GM23248 (cell line): Measurements from ENCODE around the gene TSEN34. TPM values are rescaled to one million over a fixed set of nuclear protein-coding genes. Genes with fewer than 3 reads are reported as not detected.

Experiments used
- DNase-seq: peaks from one replicate; pipeline ENCODE4 v3.0.0-alpha.2; 2015
- H2AFZ ChIP-seq: fragments of 200-600 bp; sonication (generic); 2 replicates; pipeline ENCODE4 v1.6.1; 2016; ENCODE audit warnings: antibody characterized with exemption
- H3F3A ChIP-seq: fragments of 200-600 bp; sonication (generic); 2 replicates; pipeline ENCODE4 v1.6.1; 2016; ENCODE audit warnings: mild to moderate bottlenecking, antibody characterized with exemption, mixed run types; ENCODE audit not compliant: insufficient read depth
- H3K27ac ChIP-seq: fragments of 200-600 bp; sonication (generic); 2 replicates; pipeline ENCODE4 v1.5.1; 2016; ENCODE audit warnings: mild to moderate bottlenecking
- H3K27me3 ChIP-seq: fragments of 200-600 bp; sonication (generic); replicated peaks from 2 replicates; pipeline ENCODE4 v1.6.1; 2016; ENCODE audit warnings: mild to moderate bottlenecking; ENCODE audit not compliant: insufficient read depth
- H3K36me3 ChIP-seq: fragments of 200-600 bp; sonication (generic); 2 replicates; pipeline ENCODE4 v1.6.1; 2016; ENCODE audit warnings: low read depth, mild to moderate bottlenecking
- H3K4me1 ChIP-seq: fragments of 200-600 bp; sonication (generic); 2 replicates; pipeline ENCODE4 v1.6.1; 2016; ENCODE audit warnings: mild to moderate bottlenecking; ENCODE audit not compliant: insufficient read depth
- H3K4me2 ChIP-seq: fragments of 200-600 bp; sonication (generic); one replicate; pipeline ENCODE4 v1.6.1; 2016; ENCODE audit warnings: mild to moderate bottlenecking; ENCODE audit not compliant: unreplicated experiment
- H3K4me3 ChIP-seq: fragments of 200-600 bp; sonication (generic); 2 replicates; pipeline ENCODE4 v1.5.1; 2016; ENCODE audit warnings: mild to moderate bottlenecking
- H3K79me2 ChIP-seq: fragments of 200-600 bp; sonication (generic); 2 replicates; pipeline ENCODE4 v1.6.1; 2016; ENCODE audit warnings: mild to moderate bottlenecking; ENCODE audit not compliant: insufficient read depth
- H3K9ac ChIP-seq: fragments of 200-600 bp; sonication (generic); 2 replicates; pipeline ENCODE4 v1.6.1; 2016; ENCODE audit warnings: mild to moderate bottlenecking
- H3K9me2 ChIP-seq: fragments of 200-600 bp; sonication (generic); 2 replicates; pipeline ENCODE4 v1.6.1; 2016; ENCODE audit warnings: mixed run types, mild to moderate bottlenecking, moderate library complexity; ENCODE audit not compliant: insufficient read depth
- H3K9me3 ChIP-seq: fragments of 200-600 bp; sonication (generic); one replicate; pipeline ENCODE4 v1.6.1; 2017; ENCODE audit warnings: low read depth
- H4K20me1 ChIP-seq: fragments of 200-600 bp; sonication (generic); 2 replicates; pipeline ENCODE4 v1.6.0; 2016; ENCODE audit not compliant: insufficient read depth
- EZH2 ChIP-seq: fragments of 200-600 bp; sonication (generic); IDR thresholded peaks from 2 replicates; pipeline ENCODE4 v1.6.1; 2018; ENCODE audit warnings: antibody characterized with exemption, mild to moderate bottlenecking; ENCODE audit not compliant: insufficient read depth, poor library complexity, severe bottlenecking
- EZH2phosphoT487 ChIP-seq: fragments of 200-600 bp; sonication (generic); IDR thresholded peaks from 2 replicates; pipeline ENCODE4 v1.6.1; 2018; ENCODE audit warnings: antibody characterized with exemption, moderate library complexity, mild to moderate bottlenecking, low read depth; ENCODE audit not compliant: insufficient read depth
- WGBS, 2 experiments: methylation state at CpG; one replicate each; pipeline ENCODE4 v1.1.6; 2015 to 2017; ENCODE audit warnings: low lambda C conversion rate in 2 of 2, low coverage in 1 of 2; ENCODE audit errors: missing lambda C conversion rate in 2 of 2; 5-methylcytosine and 5-hydroxymethylcytosine counted together
- in situ Hi-C: fragments of 300-500 bp; cut with MboI; formaldehyde crosslinking; loops from 2 replicates; pipeline ENCODE4 v1.15.0; 2020
- polyA plus RNA-seq: library from polyadenylated mRNA; unstranded; fragments of >200 nt; fragmentation: Nextera tagmentation; extraction: Ambion mirVana; gene quantifications from 2 replicates; pipeline ENCODE4 v1.2.1, GENCODE V29; 2016
- total RNA-seq: library from RNA; depleted of rRNA; stranded (reverse); fragments of >200 nt; shearing (Covaris generic); gene quantifications from 2 replicates; pipeline ENCODE4 v1.2.3, GENCODE V29; 2014

The TSEN34 gene
- total and polyA plus RNA-seq, 2 experiments from 2014 or later: 90.0 to 105 TPM

DNA sequence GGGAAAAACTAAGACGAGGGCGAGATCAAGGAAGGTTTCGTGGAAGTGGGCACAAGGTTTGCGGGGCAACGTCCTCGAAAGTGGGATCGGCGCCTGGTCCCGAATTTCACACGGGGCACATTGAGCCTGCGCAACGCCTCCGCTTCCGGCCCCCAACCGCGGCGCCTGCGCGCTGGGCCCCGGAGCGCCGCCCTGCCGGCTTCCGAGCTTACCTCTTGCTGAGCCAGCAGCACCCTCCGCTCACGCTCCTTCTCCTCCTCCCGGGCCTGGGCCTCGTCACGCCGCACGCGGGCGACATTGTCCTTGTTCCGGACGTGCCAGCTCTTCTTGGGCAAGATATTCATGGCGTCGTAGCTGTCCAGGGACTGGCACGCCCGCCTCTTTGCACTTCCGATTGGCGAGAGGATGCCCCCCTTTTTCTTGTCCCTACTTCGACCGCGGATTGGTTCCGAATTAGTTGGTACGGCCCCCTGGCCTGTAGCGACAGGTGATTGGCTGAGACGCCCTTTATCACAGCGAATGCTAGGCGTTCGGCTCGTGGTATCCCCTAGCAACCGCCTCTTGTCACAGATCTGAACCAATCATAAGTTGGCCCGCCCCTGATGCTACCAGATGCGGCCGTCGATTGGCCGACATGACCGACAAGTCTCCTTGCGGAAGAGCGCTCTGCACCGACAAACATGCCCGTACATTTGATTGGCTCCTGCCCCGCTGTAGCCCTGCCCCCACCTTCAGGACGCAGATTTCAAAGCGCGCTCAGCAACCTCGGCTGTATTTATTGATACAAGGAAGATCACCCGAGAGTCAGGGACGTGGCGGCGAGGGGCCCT, 31.5 kb upstream of the TSEN34 start, which contains the start of gene LENG1:
Gene LENG1 (minus strand): TSS at position 370 of the 830 bp plus-strand sequence. CDS start 26 bp downstream, at position 344.
- peak; percentile 100 for DNase-seq
- H3K9me3 ChIP-seq: no peaks in the 10 kb centered on the region
- H3F3A ChIP-seq: peaks cover 15% of the 10 kb centered on the region; the same call in 1 of the 2 replicates
- peak within 1 kb of the TSS; percentile 86 for H3K4me3 ChIP-seq
- TF ChIP-seq EZH2 (no peak), EZH2phosphoT487 (no peak)
- no peaks in the 10 kb centered on the region for H3K27me3 ChIP-seq
- peak within 1 kb of the TSS; percentile 97 for H3K27ac ChIP-seq
- in situ Hi-C loops: no loop called here
- H3K9me2 ChIP-seq: no peaks in the 10 kb centered on the region
- peaks cover 19% of the 10 kb centered on the region; the same call in 1 of the 2 replicates for H3K36me3 ChIP-seq
- peak within 1 kb of the TSS; percentile 96 for H2AFZ ChIP-seq
- H3K4me1 ChIP-seq: peaks cover 18% of the 10 kb centered on the region
- peak within 1 kb of the TSS; percentile 94 for H3K4me2 ChIP-seq
- H4K20me1 ChIP-seq: no peaks in the 10 kb centered on the region
- peak within 1 kb of the TSS; percentile 97 for H3K9ac ChIP-seq
- 1% methylated on average over 66 to 71 of the region's 72 CpGs for WGBS, 2 experiments
- H3K79me2 ChIP-seq: peaks cover 26% of the 10 kb centered on the region; the same call in 1 of the 2 replicates

DNA sequence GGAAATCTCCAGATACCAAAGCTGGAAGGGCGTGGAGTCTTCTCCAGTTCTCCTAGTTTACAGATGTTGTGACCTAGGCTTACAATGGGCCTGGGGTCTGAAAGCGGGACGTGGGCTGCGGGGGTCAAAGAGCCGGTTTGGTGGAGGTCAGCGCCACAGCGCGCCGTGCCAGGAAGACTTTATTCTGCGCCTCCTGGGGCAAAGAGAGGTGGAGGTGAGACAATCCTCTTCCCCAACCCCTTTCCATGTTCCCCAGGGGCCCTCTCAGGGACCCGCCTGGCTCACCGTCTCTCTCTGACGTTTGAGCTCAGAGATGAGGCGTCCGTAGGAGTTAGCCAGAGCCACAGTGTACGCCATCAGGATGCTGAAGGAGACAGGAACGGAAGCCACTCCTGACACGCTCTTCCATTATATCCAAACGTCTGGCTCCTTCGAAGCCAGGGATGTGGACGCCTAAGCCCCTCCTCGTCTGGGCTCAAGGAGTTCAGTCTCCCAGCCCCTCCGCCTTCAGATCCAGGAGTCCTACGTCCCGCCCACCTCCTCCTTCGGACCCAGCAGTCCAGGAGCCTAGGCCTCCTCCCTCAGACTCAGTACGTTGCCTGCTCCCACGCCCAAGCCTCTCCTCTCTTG, 30.8 kb upstream of the TSEN34 start:
- DNase-seq: peak; percentile 77
- Histone ChIP-seq H3K36me3 (peaks cover 13% of the 10 kb centered on the region; the same call in 1 of the 2 replicates), H3K9ac (peak overlapping the region; percentile 97), H3K27ac (peak overlapping the region; percentile 97), H3K9me2 (no peaks in the 10 kb centered on the region), H3K4me1 (peaks cover 14% of the 10 kb centered on the region), H3K4me2 (peak overlapping the region; percentile 94), H3F3A (peaks cover 15% of the 10 kb centered on the region; the same call in 1 of the 2 replicates), H4K20me1 (no peaks in the 10 kb centered on the region), H3K4me3 (peak overlapping the region; percentile 86), H3K9me3 (no peaks in the 10 kb centered on the region), H2AFZ (peak overlapping the region; percentile 96), H3K27me3 (no peaks in the 10 kb centered on the region), H3K79me2 (peaks cover 26% of the 10 kb centered on the region; the same call in 1 of the 2 replicates)
- TF ChIP-seq EZH2phosphoT487 (no peak), EZH2 (no peak)
- 4 to 5% methylated on average over 23 to 28 of the region's 28 CpGs for WGBS, 2 experiments
- in situ Hi-C loops: no loop called here

DNA sequence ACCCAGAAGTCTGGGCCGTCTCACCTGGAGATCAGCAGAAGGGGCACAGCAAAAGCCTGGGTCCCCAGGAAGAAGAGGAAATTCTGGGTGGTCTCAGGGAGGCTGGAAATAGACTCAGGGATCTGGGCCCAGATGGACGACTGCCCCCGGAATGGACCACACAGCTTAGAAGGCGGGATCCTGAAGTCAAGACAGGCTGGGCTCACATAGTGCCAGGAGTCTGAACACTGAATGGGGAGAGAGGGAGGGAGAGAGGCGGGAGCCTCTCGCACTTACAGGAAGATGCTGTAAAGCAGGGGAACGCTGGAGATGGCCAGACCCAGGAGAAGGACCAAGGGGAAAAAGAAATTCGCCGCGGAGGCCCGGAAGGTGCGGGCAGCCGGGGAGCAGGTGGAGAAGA, 30.3 kb upstream of the TSEN34 start:
- peaks cover 10% of the 10 kb centered on the region; the same call in 1 of the 2 replicates for H3K36me3 ChIP-seq
- H4K20me1 ChIP-seq: no peaks in the 10 kb centered on the region
- peak overlapping the region; percentile 97 for H3K27ac ChIP-seq
- no peak for TF ChIP-seq EZH2phosphoT487
- TF ChIP-seq EZH2: no peak
- peak overlapping the region; percentile 86 for H3K4me3 ChIP-seq
- in situ Hi-C loops: no loop called here
- peak overlapping the region; percentile 97 for H3K9ac ChIP-seq
- peaks cover 14% of the 10 kb centered on the region for H3K4me1 ChIP-seq
- DNase-seq: peak; percentile 32
- H3K79me2 ChIP-seq: peaks cover 25% of the 10 kb centered on the region; the same call in 1 of the 2 replicates
- no peaks in the 10 kb centered on the region for H3K9me2 ChIP-seq
- peak overlapping the region; percentile 96 for H2AFZ ChIP-seq
- no peaks in the 10 kb centered on the region for H3K9me3 ChIP-seq
- H3K27me3 ChIP-seq: no peaks in the 10 kb centered on the region
- H3K4me2 ChIP-seq: peak overlapping the region; percentile 94
- peaks cover 15% of the 10 kb centered on the region; the same call in 1 of the 2 replicates for H3F3A ChIP-seq
- WGBS, 2 experiments: 46 to 54% methylated on average over 10 to 13 of the region's 13 CpGs

DNA sequence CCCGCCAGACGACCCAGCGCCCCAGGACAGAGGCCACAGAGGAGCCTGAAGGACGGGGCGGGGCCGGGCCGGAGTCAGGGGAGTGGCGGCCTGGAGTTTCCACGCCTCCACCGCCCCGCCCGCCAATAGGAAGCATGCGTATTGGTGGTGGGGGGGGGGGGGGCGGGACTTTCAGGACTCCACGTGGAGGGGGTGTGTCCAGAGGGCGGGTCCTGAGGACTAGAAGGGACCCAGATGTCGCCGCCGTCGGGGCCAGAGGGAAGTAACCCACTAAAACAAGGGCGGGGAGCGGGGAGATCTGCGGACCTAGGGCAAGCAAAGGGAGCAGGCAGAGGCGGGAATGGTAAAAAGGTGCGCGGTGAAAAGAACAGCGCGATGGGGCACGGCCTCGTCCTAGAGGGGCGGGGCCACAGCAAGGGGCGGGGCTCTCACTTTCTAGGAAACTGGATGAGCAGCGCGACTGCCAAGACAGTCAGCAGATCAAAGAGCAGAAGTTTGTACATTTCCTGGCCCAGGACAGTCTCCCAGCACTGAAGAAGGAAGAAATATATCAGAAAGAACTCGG, 28.8 kb upstream of the TSEN34 start:
- no peaks in the 10 kb centered on the region for H3K27me3 ChIP-seq
- TF ChIP-seq EZH2 (no peak), EZH2phosphoT487 (no peak)
- peaks cover 15% of the 10 kb centered on the region; the same call in 1 of the 2 replicates for H3F3A ChIP-seq
- H2AFZ ChIP-seq: peak overlapping the region; percentile 62
- no peaks in the 10 kb centered on the region for H3K36me3 ChIP-seq
- H3K79me2 ChIP-seq: peaks cover 11% of the 10 kb centered on the region; the same call in 1 of the 2 replicates
- H3K9ac ChIP-seq: no peak overlapping the region
- peak; percentile 87 for DNase-seq
- H3K4me2 ChIP-seq: peak overlapping the region; percentile 38
- H3K4me1 ChIP-seq: peaks cover 14% of the 10 kb centered on the region
- no peaks in the 10 kb centered on the region for H3K9me2 ChIP-seq
- H4K20me1 ChIP-seq: no peaks in the 10 kb centered on the region
- 8 to 9% methylated on average over 22 to 34 of the region's 35 CpGs for WGBS, 2 experiments
- in situ Hi-C loops: no loop called here
- H3K9me3 ChIP-seq: no peaks in the 10 kb centered on the region
- H3K27ac ChIP-seq: no peak overlapping the region
- H3K4me3 ChIP-seq: peak overlapping the region; percentile 66
